GM10248 (cell line): ENCODE data around the gene CD247.

Experiments used
- CTCF ChIA-PET: fragments of 300-600 bp; sonication (Branson Sonifier 250); formaldehyde crosslinking; extraction: SDS; loops from one replicate; lab custom pipeline; 2021; ENCODE audit warnings: antibody characterized with exemption; lab: Yijun Ruan, JAX
- POLR2A ChIA-PET: fragments of 350-650 bp; sonication (Branson Sonifier 250); formaldehyde crosslinking; extraction: SDS; loops from one replicate; lab custom pipeline; 2020; ENCODE audit warnings: antibody characterized with exemption; lab: Yijun Ruan, JAX
- DNase-seq: peaks from one replicate; pipeline ENCODE4 v3.0.0; 2012; ENCODE audit errors: extremely low spot score
- CTCF ChIP-seq: IDR thresholded peaks from 2 replicates; pipeline ENCODE4 v1.5.1; 2012; ENCODE audit warnings: mild to moderate bottlenecking, low read depth; ENCODE audit errors: extremely low read depth, missing control alignments, control extremely low read depth

CD247 gene

GRCh38 chr1:167518331-167518700 lies at the start of gene CD247:
TSS of gene CD247 (minus strand) at chr1:167518529. CDS start at chr1:167518465, 64 bp downstream.
- no peak for TF ChIP-seq CTCF
- ChIA-PET POLR2A (no interaction called here), CTCF (interaction anchor here (0.9 to 3.6 kb wide), 3 partner anchors 12 to 15 kb away, joined by 3 to 19 read pairs (median 3); no protein-coding TSS in a partner anchor)
- no peak for DNase-seq

- no peak for DNase-seq
- no peak for TF ChIP-seq CTCF
- CTCF ChIA-PET, result interaction anchor here (7.3 kb wide), 1 partner anchor 12 kb away, joined by 80 read pairs; the partner anchor contains the start of gene CREG1
- POLR2A ChIA-PET, result no interaction called here
Observed at GRCh38 chr1:167567663-167568062, 49.3 kb upstream of the CD247 start.

- POLR2A ChIA-PET, result no interaction called here
- no peak for TF ChIP-seq CTCF
- CTCF ChIA-PET, result interaction anchor here (1.0 to 7.3 kb wide), 2 partner anchors 11 to 508 kb away, joined by 3 to 80 read pairs; partner anchors contain the start of gene CREG1
- DNase-seq, result no peak
Observed at GRCh38 chr1:167566766-167567165, 48.4 kb upstream of the CD247 start.

GRCh38 chr1:167565922-167566321 lies 47.6 kb upstream of the CD247 start:
- CTCF ChIA-PET, result interaction anchor here (1.0 to 7.3 kb wide), 5 partner anchors 10 to 507 kb away, joined by 3 to 80 read pairs (median 17); partner anchors contain the start of gene CREG1
- no peak for TF ChIP-seq CTCF
- DNase-seq, result no peak
- POLR2A ChIA-PET, result no interaction called here

- CTCF ChIA-PET, result interaction anchor here (1.2 to 7.3 kb wide), 10 partner anchors 9 to 123 kb away, joined by 3 to 80 read pairs (median 6); partner anchors contain the start of gene CREG1
- POLR2A ChIA-PET, result no interaction called here
- no peak for TF ChIP-seq CTCF
- no peak for DNase-seq
Observed at GRCh38 chr1:167564612-167565270, 46.4 kb upstream of the CD247 start.

GRCh38 chr1:167563579-167564246 lies 45.4 kb upstream of the CD247 start:
- no peak for TF ChIP-seq CTCF
- ChIA-PET POLR2A (no interaction called here), CTCF (interaction anchor here (1.2 to 7.3 kb wide), 10 partner anchors 8 to 343 kb away, joined by 3 to 80 read pairs (median 6); partner anchors contain the start of genes CREG1 and POU2F1)
- DNase-seq, result no peak
